ENCODE data around the gene TBCK.

DNA sequence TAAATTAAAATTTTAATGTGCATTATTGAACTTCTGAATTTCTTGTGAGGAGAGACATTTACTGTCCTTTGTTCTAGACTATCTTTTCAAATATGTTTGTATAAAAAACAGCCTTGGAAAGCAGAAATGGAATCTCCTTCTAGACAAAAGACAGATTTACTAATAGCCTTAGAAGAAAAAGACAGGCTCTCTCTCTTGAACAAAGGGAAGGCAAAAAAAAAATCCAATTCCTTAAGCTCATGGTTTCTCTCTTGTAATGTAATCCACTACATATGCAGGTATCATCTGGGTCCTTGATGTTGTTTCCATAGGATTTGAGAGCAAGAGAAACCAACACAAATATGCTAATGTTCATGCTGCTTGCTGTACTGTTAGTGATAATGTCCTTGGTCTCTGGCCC, 106.0 kb downstream of the TBCK start:
- TF ChIP-seq, protein P1, sequence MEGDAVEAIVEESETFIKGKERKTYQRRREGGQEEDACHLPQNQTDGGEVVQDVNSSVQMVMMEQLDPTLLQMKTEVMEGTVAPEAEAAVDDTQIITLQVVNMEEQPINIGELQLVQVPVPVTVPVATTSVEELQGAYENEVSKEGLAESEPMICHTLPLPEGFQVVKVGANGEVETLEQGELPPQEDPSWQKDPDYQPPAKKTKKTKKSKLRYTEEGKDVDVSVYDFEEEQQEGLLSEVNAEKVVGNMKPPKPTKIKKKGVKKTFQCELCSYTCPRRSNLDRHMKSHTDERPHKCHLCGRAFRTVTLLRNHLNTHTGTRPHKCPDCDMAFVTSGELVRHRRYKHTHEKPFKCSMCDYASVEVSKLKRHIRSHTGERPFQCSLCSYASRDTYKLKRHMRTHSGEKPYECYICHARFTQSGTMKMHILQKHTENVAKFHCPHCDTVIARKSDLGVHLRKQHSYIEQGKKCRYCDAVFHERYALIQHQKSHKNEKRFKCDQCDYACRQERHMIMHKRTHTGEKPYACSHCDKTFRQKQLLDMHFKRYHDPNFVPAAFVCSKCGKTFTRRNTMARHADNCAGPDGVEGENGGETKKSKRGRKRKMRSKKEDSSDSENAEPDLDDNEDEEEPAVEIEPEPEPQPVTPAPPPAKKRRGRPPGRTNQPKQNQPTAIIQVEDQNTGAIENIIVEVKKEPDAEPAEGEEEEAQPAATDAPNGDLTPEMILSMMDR (conservative IDR thresholded peaks at IDR 0.05 in 1 of 2, IDR thresholded peaks at IDR 0.05 in 1 of 2; ENCODE audit: extremely low read depth in 1 of 2, insufficient read depth in 1 of 2, low read depth in 1 of 2, low read length in 2 of 2): no peak
- TF ChIP-seq EZH2 (IDR thresholded peaks at IDR 0.05; ENCODE audit: borderline replicate concordance, low read length): no peak

All from mammary epithelial cell (primary cell).